ENCODE results near the gene SLC16A6.

Gene SLC16A6

GRCh38 chr17:68320943-68321555, 30.1 kb upstream of the SLC16A6 start:
- H3K9ac ChIP-seq (ENCODE audit: low read length) = no peak overlapping the region
- H2AFZ ChIP-seq (ENCODE audit: low read length) = no peak overlapping the region
- H3K9me2 ChIP-seq (replicated peaks; ENCODE audit: insufficient read depth, low read length) = no peaks in the 10 kb centered on the region
- H3K4me3 ChIP-seq (ENCODE audit: low read length) = no peak overlapping the region
- H3K27me3 ChIP-seq (replicated peaks; ENCODE audit: insufficient read depth, low read length) = no peaks in the 10 kb centered on the region
- H3K36me3 ChIP-seq (replicated peaks; ENCODE audit: insufficient read depth, low read length) = no peaks in the 10 kb centered on the region
- H3K79me2 ChIP-seq (ENCODE audit: low read length) = no peaks in the 10 kb centered on the region
- no peaks in the 10 kb centered on the region for H4K20me1 ChIP-seq (ENCODE audit: insufficient read depth, low read length)
- H3K4me1 ChIP-seq (ENCODE audit: low read length) = no peaks in the 10 kb centered on the region
- no peak overlapping the region for H3K27ac ChIP-seq (ENCODE audit: low read length)
- no peaks in the 10 kb centered on the region for H3K9me3 ChIP-seq (replicated peaks; ENCODE audit: insufficient read depth, low read length)
- H3F3A ChIP-seq (ENCODE audit: insufficient read depth, low read length) = no peaks in the 10 kb centered on the region
- H3K4me2 ChIP-seq (ENCODE audit: low read depth, low read length) = no peak overlapping the region
- no peak for TF ChIP-seq EZH2phosphoT487 (IDR thresholded peaks at IDR 0.05; ENCODE audit: low read length)
- no peak for DNase-seq

- Histone ChIP-seq H4K20me1 (ENCODE audit: insufficient read depth, low read length) (no peaks in the 10 kb centered on the region), H3K4me2 (ENCODE audit: low read depth, low read length) (no peak overlapping the region), H3K27ac (ENCODE audit: low read length) (no peak overlapping the region), H3K9ac (ENCODE audit: low read length) (no peak overlapping the region), H3K27me3 (replicated peaks; ENCODE audit: insufficient read depth, low read length) (no peaks in the 10 kb centered on the region), H3K9me3 (replicated peaks; ENCODE audit: insufficient read depth, low read length) (no peaks in the 10 kb centered on the region), H3K79me2 (ENCODE audit: low read length) (no peaks in the 10 kb centered on the region), H2AFZ (ENCODE audit: low read length) (no peak overlapping the region), H3K9me2 (replicated peaks; ENCODE audit: insufficient read depth, low read length) (no peaks in the 10 kb centered on the region), H3K4me1 (ENCODE audit: low read length) (no peaks in the 10 kb centered on the region), H3F3A (ENCODE audit: insufficient read depth, low read length) (no peaks in the 10 kb centered on the region), H3K4me3 (ENCODE audit: low read length) (no peak overlapping the region), H3K36me3 (replicated peaks; ENCODE audit: insufficient read depth, low read length) (no peaks in the 10 kb centered on the region)
- no peak for DNase-seq
- TF ChIP-seq CTCF (IDR thresholded peaks at IDR 0.05; ENCODE audit: low read length) = no peak
- no peak for TF ChIP-seq EZH2 (optimal IDR thresholded peaks at IDR 0.05; ENCODE audit: low read depth, low read length)
- no peak for TF ChIP-seq EZH2phosphoT487 (IDR thresholded peaks at IDR 0.05; ENCODE audit: low read length)
These were observed 29.5 kb upstream of the SLC16A6 start for GRCh38 chr17:68320311-68320865.

- no peaks in the 10 kb centered on the region for H3K9me3 ChIP-seq (replicated peaks; ENCODE audit: insufficient read depth, low read length)
- no peaks in the 10 kb centered on the region for H4K20me1 ChIP-seq (ENCODE audit: insufficient read depth, low read length)
- no peak overlapping the region for H3K4me3 ChIP-seq (ENCODE audit: low read length)
- no peaks in the 10 kb centered on the region for H3K36me3 ChIP-seq (replicated peaks; ENCODE audit: insufficient read depth, low read length)
- H3K27me3 ChIP-seq (replicated peaks; ENCODE audit: insufficient read depth, low read length) = no peaks in the 10 kb centered on the region
- DNase-seq = no peak
- H3K9ac ChIP-seq (ENCODE audit: low read length) = no peak overlapping the region
- no peaks in the 10 kb centered on the region for H3K4me1 ChIP-seq (ENCODE audit: low read length)
- H2AFZ ChIP-seq (ENCODE audit: low read length) = no peak overlapping the region
- H3F3A ChIP-seq (ENCODE audit: insufficient read depth, low read length) = no peaks in the 10 kb centered on the region
- no peak overlapping the region for H3K4me2 ChIP-seq (ENCODE audit: low read depth, low read length)
- TF ChIP-seq EZH2phosphoT487 (IDR thresholded peaks at IDR 0.05; ENCODE audit: low read length) (no peak), CTCF (IDR thresholded peaks at IDR 0.05; ENCODE audit: low read length) (no peak), EZH2 (optimal IDR thresholded peaks at IDR 0.05; ENCODE audit: low read depth, low read length) (no peak)
- H3K9me2 ChIP-seq (replicated peaks; ENCODE audit: insufficient read depth, low read length) = no peaks in the 10 kb centered on the region
- no peak overlapping the region for H3K27ac ChIP-seq (ENCODE audit: low read length)
- no peaks in the 10 kb centered on the region for H3K79me2 ChIP-seq (ENCODE audit: low read length)
These were observed 28.7 kb upstream of the SLC16A6 start for GRCh38 chr17:68319410-68320162.

Data from MM.1S (cell line).